Gastroesophageal sphincter (tissue), 3 donors: ENCODE measurements around the gene SHISA9.

ENCODE experiments used
- POLR2AphosphoS5 ChIP-seq: sonication (generic); formaldehyde crosslinking; IDR thresholded peaks from one replicate; pipeline ENCODE4 v1.6.1; 2017; ENCODE audit warnings: antibody characterized with exemption
- TF ChIP-seq, protein P1 (sequence below), 4 experiments: fragments of 200-600 bp in 2 of 4; fragments of 450-650 bp in 2 of 4; sonication (generic) in 1 of 4; IDR thresholded peaks; one replicate each; pipeline ENCODE4 v1.5.1; 2017 to 2019; ENCODE audit warnings: antibody characterized with exemption in 4 of 4, mild to moderate bottlenecking in 2 of 4, moderate library complexity in 2 of 4

- TF ChIP-seq, protein P1, sequence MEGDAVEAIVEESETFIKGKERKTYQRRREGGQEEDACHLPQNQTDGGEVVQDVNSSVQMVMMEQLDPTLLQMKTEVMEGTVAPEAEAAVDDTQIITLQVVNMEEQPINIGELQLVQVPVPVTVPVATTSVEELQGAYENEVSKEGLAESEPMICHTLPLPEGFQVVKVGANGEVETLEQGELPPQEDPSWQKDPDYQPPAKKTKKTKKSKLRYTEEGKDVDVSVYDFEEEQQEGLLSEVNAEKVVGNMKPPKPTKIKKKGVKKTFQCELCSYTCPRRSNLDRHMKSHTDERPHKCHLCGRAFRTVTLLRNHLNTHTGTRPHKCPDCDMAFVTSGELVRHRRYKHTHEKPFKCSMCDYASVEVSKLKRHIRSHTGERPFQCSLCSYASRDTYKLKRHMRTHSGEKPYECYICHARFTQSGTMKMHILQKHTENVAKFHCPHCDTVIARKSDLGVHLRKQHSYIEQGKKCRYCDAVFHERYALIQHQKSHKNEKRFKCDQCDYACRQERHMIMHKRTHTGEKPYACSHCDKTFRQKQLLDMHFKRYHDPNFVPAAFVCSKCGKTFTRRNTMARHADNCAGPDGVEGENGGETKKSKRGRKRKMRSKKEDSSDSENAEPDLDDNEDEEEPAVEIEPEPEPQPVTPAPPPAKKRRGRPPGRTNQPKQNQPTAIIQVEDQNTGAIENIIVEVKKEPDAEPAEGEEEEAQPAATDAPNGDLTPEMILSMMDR (IDR thresholded peaks at IDR 0.05) = no peak
- TF ChIP-seq POLR2AphosphoS5 = no peak
Observed at GRCh38 chr16:13042291-13042685, 140.9 kb downstream of the SHISA9 start.
